Measurements from ENCODE around the gene ZBTB42.

ZBTB42 gene

GRCh38 chr14:104784218-104784568, 16.7 kb upstream of the ZBTB42 start:
- no peak for DNase-seq

- DNase-seq: peak; percentile 88
Measured at GRCh38 chr14:104784846-104785707, 15.8 kb upstream of the ZBTB42 start.

DNA sequence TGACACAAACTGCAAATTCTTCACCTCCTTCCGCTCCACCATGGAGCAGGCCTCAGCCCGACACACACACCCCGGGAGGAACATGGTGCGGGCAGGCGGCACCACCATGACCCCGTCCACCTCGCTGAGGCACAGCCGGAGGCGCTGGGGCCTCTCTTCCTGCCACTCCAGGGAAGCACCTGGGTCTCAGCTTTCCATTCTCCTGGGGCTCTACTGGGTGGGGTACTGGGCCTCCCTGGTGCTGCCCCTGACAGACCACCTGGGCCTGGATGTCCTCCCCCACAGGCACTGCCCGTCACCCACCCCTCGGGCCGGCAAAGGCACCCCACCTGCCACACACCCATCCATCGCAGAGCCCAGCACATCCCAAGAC, 15.2 kb upstream of the ZBTB42 start:
- no peak for DNase-seq

GRCh38 chr14:104786091-104786586, 14.8 kb upstream of the ZBTB42 start:
- DNase-seq: no peak

GRCh38 chr14:104786726-104787675, 13.9 kb upstream of the ZBTB42 start:
- no peak for DNase-seq

DNA sequence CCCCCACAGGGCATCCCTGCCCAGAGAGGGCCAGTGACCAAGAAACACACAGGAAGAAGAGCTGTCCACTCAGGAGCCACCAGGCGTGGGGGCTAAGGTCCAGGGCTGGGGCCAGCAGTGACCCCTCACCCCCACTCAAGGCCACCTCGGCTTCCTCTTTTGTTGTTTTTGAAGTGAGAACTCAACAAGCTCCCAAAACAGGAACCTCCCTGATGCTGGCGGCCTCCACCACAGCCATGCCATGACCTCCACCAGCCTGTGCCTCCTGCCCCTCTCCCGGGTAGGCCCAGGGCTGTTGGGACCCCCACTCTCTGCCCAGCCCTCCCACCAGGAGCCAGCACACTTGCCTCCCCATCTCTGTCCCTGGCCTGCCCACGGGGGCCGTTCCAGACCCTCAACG, 13.2 kb upstream of the ZBTB42 start:
- no peak for DNase-seq

- DNase-seq: peak; percentile 96
Measured at GRCh38 chr14:104788161-104788818, 12.6 kb upstream of the ZBTB42 start.

GRCh38 chr14:104788873-104789663, 11.8 kb upstream of the ZBTB42 start:
- no peak for DNase-seq

GRCh38 chr14:104789752-104790743, 10.9 kb upstream of the ZBTB42 start:
- no peak for DNase-seq

- DNase-seq: no peak
Measured at GRCh38 chr14:104791425-104791824, 9.5 kb upstream of the ZBTB42 start.

GRCh38 chr14:104792101-104792884, 8.6 kb upstream of the ZBTB42 start:
- DNase-seq: no peak

DNA sequence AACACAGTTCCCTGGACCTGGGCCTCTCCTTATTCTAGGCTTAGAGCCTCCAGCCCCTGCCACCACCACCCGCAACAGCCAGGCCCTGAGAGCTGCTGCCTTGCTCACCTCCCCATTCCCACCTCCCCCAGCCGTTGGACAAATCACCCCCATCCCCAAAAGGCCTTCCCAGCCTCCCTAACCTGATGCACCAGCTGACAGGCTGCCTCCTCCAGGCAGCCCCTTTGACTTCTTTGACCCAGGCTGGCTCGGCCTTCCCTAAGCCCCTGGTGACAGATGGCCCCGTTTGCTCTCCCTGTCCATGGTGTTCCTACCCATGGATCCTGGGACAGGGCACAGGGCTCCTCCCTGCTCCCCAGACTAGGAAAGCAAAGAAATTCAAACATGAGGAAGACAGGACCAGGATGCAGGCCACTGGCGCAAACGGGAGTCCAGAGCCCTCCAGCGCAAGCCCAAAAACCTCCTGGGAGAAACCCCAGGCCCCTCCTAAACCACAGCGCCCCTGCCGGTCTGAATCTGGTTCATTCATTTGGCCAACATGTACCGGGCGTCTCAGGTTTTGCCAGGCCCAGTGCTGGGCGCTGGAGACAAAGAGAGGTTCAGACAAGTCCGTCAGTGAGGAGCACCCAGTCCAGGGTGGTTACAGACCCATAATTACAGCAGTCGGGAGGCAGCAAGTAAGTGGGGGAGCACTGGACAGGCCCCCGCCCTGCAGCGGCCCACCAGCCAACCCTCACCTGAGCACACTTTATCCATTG, 7.8 kb upstream of the ZBTB42 start:
- no peak for DNase-seq

DNA sequence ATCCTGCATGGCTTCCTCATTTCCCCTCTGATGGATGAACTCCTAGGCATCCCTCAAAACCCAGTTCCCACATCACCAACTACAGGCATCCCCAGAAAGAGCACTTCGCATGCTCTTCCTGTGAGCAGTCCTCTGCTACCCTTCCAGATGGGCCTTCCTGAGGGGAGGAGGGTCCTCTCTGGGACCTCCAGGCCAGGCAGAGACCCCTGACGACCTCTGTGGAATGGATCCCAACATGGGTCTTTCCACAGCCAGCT, 7.3 kb upstream of the ZBTB42 start:
- no peak for DNase-seq

GRCh38 chr14:104794099-104794498, 6.8 kb upstream of the ZBTB42 start:
- no peak for DNase-seq

DNA sequence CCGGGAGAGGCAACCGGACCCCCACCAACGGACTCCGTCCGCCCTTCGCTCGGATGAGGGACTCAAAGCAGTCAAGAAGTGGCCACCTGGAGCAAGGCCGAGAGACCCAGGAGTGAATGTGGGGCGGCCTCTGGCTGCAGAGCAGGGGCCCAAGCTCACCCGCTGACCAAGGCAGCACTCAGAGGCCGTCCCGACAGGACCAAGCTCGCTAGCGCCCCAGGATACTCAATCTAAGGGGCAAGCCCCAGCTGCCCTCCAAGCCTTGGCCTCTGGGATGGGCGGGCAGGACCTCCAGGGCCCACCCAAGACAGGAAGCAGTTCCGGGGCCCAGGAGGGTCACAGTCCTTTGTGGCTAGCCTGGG, 6.3 kb upstream of the ZBTB42 start:
- no peak for DNase-seq

GRCh38 chr14:104794993-104795780, 5.7 kb upstream of the ZBTB42 start, which contains the start of gene AKT1:
AKT1 (minus strand) TSS chr14:104795748; CDS start chr14:104792643, 3,105 bp downstream.
- DNase-seq: no peak

GRCh38 chr14:104795781-104796686, 4.9 kb upstream of the ZBTB42 start:
- DNase-seq: no peak

DNA sequence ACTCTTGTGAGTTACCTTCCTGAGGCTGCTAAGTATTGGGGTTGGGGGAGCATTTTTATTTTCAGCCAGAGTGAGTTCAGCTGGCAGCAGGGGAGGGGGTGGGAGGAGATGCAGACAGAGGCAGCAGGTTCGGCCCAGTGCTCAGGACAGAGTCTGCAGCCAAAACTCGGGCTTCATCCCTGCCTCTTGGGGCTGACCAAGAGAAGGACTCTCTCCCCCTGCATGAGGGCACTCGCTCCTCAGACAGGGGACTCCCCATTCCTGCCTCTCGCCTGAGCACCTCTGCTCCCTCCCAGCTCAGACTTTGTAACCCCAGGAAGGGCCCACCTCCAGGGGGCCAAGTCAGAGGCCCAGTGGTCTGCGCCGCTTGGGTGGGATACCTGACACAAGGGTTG, 4.2 kb upstream of the ZBTB42 start:
- no peak for DNase-seq
